ENCODE data around the gene MYO1F.

The MYO1F gene

DNA sequence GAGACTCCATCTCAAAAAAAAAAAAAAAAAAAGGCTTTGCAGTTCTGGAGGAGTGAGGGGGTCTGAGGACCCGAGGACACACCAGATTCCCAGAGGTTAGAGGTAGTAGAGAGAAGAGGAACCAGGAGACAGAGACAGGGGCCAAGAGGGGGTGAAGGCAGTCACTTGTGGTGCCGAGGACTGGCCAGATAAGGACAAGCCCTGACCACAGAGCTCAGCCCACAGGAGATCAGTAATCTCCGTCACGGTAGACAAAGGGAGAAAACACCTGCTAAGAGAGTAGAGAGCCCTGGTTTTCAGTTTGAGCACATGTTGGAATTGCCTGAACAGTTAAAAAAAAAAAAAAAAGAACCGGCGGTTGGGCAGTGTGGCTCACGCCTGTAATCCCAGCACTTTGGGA, 73.1 kb downstream of the MYO1F start:
- Histone ChIP-seq H2AK5ac (ENCODE audit: low read length, severe bottlenecking) (no peak overlapping the region), H4K91ac (ENCODE audit: low read length) (no peak overlapping the region), H3K27me3 (ENCODE audit: control insufficient read depth in 1 of 2, insufficient read depth in 1 of 2, low read length in 2 of 2) (peaks cover 0 to 4% of the 10 kb centered on the region in 2 experiments), H3K23ac (ENCODE audit: low read length in 2 of 2) (no peak overlapping the region), H2BK5ac (ENCODE audit: low read depth, low read length, poor library complexity, severe bottlenecking) (no peak overlapping the region), H3K14ac (ENCODE audit: low read length in 2 of 2) (no peak overlapping the region), H3K4me3 (ENCODE audit: insufficient read depth in 1 of 2, low read depth in 1 of 2, low read length in 2 of 2) (no peak overlapping the region), H4K8ac (ENCODE audit: low read length) (no peak overlapping the region), H2BK15ac (ENCODE audit: low read depth, poor library complexity, severe bottlenecking) (no peak overlapping the region), H3K79me1 (replicated peaks; ENCODE audit: low read length, poor library complexity, severe bottlenecking) (no peaks in the 10 kb centered on the region), H3K4me1 (ENCODE audit: control insufficient read depth, insufficient read depth, low read depth, low read length) (peaks cover 20% of the 10 kb centered on the region), H3K4me2 (ENCODE audit: low read length, poor library complexity, severe bottlenecking) (no peak overlapping the region), H3K27ac (ENCODE audit: low read length, poor library complexity, severe bottlenecking) (no peak overlapping the region), H3K36me3 (ENCODE audit: control insufficient read depth in 1 of 2, insufficient read depth in 2 of 2, low read depth in 1 of 2, low read length in 2 of 2) (peaks cover 0 to 7% of the 10 kb centered on the region in 2 experiments), H2AFZ (ENCODE audit: low read depth, low read length) (no peak overlapping the region), H3K9me3 (ENCODE audit: control insufficient read depth, low read length) (no peaks in the 10 kb centered on the region), H2BK120ac (ENCODE audit: low read depth, low read length) (no peak overlapping the region), H3K9ac (ENCODE audit: low read length) (no peak overlapping the region), H2BK12ac (ENCODE audit: low read length in 2 of 2) (no peak overlapping the region), H3K4ac (ENCODE audit: low read depth in 1 of 2, low read length in 2 of 2) (no peak overlapping the region), H3K18ac (ENCODE audit: low read depth in 1 of 2, low read length in 2 of 2) (no peak overlapping the region)
- 92% methylated on average over 7 of the region's 7 CpGs for WGBS
- DNase-seq: no peak

DNA sequence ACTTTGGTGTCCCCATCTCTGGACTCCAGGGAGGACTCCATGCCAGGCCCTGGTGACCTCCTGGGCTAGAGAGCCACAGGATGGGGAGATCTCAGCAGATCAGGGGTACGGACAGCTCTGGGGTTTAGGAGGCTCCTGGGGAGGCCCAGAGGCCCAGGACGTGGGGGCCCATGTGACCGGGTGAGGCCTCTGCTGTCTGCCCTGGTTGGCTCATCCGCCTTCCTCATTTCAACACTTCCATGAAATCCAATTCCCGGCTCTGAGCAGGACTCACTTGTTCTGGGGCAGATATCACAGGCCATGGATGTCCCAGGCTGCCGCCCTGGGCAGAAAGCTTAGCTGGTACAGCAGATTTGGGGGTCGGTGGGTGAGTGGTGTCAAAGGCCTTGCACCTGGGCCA, 73.7 kb downstream of the MYO1F start:
- Histone ChIP-seq H4K91ac (ENCODE audit: low read length) (no peak overlapping the region), H2AFZ (ENCODE audit: low read depth, low read length) (no peak overlapping the region), H4K8ac (ENCODE audit: low read length) (no peak overlapping the region), H3K36me3 (ENCODE audit: control insufficient read depth in 1 of 2, insufficient read depth in 2 of 2, low read depth in 1 of 2, low read length in 2 of 2) (peaks cover 0 to 3% of the 10 kb centered on the region in 2 experiments), H3K4me3 (ENCODE audit: insufficient read depth in 1 of 2, low read depth in 1 of 2, low read length in 2 of 2) (no peak overlapping the region), H2BK5ac (ENCODE audit: low read depth, low read length, poor library complexity, severe bottlenecking) (no peak overlapping the region), H3K4me1 (ENCODE audit: control insufficient read depth, insufficient read depth, low read depth, low read length) (peaks cover 20% of the 10 kb centered on the region), H3K27me3 (ENCODE audit: control insufficient read depth in 1 of 2, insufficient read depth in 1 of 2, low read length in 2 of 2) (peaks cover 0 to 4% of the 10 kb centered on the region in 2 experiments), H2BK12ac (ENCODE audit: low read length in 2 of 2) (no peak overlapping the region), H3K27ac (ENCODE audit: low read length, poor library complexity, severe bottlenecking) (no peak overlapping the region), H3K4me2 (ENCODE audit: low read length, poor library complexity, severe bottlenecking) (no peak overlapping the region), H3K23ac (ENCODE audit: low read length in 2 of 2) (no peak overlapping the region), H3K9me3 (ENCODE audit: control insufficient read depth, low read length) (no peaks in the 10 kb centered on the region), H3K14ac (ENCODE audit: low read length in 2 of 2) (no peak overlapping the region), H3K9ac (ENCODE audit: low read length) (no peak overlapping the region), H3K18ac (ENCODE audit: low read depth in 1 of 2, low read length in 2 of 2) (no peak overlapping the region), H3K4ac (ENCODE audit: low read depth in 1 of 2, low read length in 2 of 2) (no peak overlapping the region), H2BK120ac (ENCODE audit: low read depth, low read length) (no peak overlapping the region), H2AK5ac (ENCODE audit: low read length, severe bottlenecking) (no peak overlapping the region), H3K79me1 (replicated peaks; ENCODE audit: low read length, poor library complexity, severe bottlenecking) (no peaks in the 10 kb centered on the region), H2BK15ac (ENCODE audit: low read depth, poor library complexity, severe bottlenecking) (no peak overlapping the region)
- no peak for DNase-seq
- WGBS: 98% methylated on average over 7 of the region's 7 CpGs

DNA sequence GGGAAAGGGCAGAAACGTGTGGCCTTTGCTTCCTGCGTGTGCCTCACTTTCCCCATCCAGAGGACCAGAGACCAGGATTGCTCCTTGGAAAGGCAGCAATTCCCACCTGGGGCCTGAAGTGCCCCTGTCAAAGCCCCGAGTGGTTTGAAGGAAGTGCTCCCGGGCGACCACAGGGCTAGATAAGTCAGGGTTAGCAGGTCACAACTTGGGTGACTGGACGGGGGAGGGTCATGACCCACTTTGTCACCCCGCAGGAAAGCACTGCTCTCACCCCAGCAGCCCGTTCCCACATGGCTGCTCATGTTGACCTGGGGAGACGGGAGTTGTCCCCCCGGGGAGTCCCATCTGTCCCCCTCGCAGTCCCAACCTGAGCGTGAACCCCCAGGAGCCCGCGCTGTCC, 75.3 kb downstream of the MYO1F start:
- Histone ChIP-seq H2BK15ac (ENCODE audit: low read depth, poor library complexity, severe bottlenecking) (no peak overlapping the region), H2AFZ (ENCODE audit: low read depth, low read length) (no peak overlapping the region), H3K9me3 (ENCODE audit: control insufficient read depth, low read length) (no peaks in the 10 kb centered on the region), H4K8ac (ENCODE audit: low read length) (no peak overlapping the region), H3K4ac (ENCODE audit: low read depth in 1 of 2, low read length in 2 of 2) (no peak overlapping the region), H3K79me1 (replicated peaks; ENCODE audit: low read length, poor library complexity, severe bottlenecking) (no peaks in the 10 kb centered on the region), H3K4me1 (ENCODE audit: control insufficient read depth, insufficient read depth, low read depth, low read length) (peaks cover 20% of the 10 kb centered on the region), H3K36me3 (ENCODE audit: control insufficient read depth in 1 of 2, insufficient read depth in 2 of 2, low read depth in 1 of 2, low read length in 2 of 2) (no peaks in the 10 kb centered on the region), H3K9ac (ENCODE audit: low read length) (no peak overlapping the region), H3K4me3 (ENCODE audit: insufficient read depth in 1 of 2, low read depth in 1 of 2, low read length in 2 of 2) (no peak overlapping the region), H4K91ac (ENCODE audit: low read length) (no peak overlapping the region), H3K14ac (ENCODE audit: low read length in 2 of 2) (no peak overlapping the region), H3K18ac (ENCODE audit: low read depth in 1 of 2, low read length in 2 of 2) (no peak overlapping the region), H2AK5ac (ENCODE audit: low read length, severe bottlenecking) (no peak overlapping the region), H2BK5ac (ENCODE audit: low read depth, low read length, poor library complexity, severe bottlenecking) (no peak overlapping the region), H3K27ac (ENCODE audit: low read length, poor library complexity, severe bottlenecking) (no peak overlapping the region), H2BK120ac (ENCODE audit: low read depth, low read length) (no peak overlapping the region), H3K27me3 (ENCODE audit: control insufficient read depth in 1 of 2, insufficient read depth in 1 of 2, low read length in 2 of 2) (peaks cover 0 to 4% of the 10 kb centered on the region in 2 experiments), H3K4me2 (ENCODE audit: low read length, poor library complexity, severe bottlenecking) (no peak overlapping the region), H2BK12ac (ENCODE audit: low read length in 2 of 2) (no peak overlapping the region), H3K23ac (ENCODE audit: low read length in 2 of 2) (no peak overlapping the region)
- 80% methylated on average over 14 of the region's 14 CpGs for WGBS
- no peak for DNase-seq

- H3K4me3 ChIP-seq (ENCODE audit: insufficient read depth in 1 of 2, low read depth in 1 of 2, low read length in 2 of 2): no peak overlapping the region
- no peak for DNase-seq
- H4K91ac ChIP-seq (ENCODE audit: low read length): no peak overlapping the region
- H4K8ac ChIP-seq (ENCODE audit: low read length): no peak overlapping the region
- no peaks in the 10 kb centered on the region for H3K36me3 ChIP-seq (ENCODE audit: control insufficient read depth in 1 of 2, insufficient read depth in 2 of 2, low read depth in 1 of 2, low read length in 2 of 2)
- no peak overlapping the region for H2AFZ ChIP-seq (ENCODE audit: low read depth, low read length)
- H3K79me1 ChIP-seq (replicated peaks; ENCODE audit: low read length, poor library complexity, severe bottlenecking): no peaks in the 10 kb centered on the region
- H2AK5ac ChIP-seq (ENCODE audit: low read length, severe bottlenecking): no peak overlapping the region
- H3K4me2 ChIP-seq (ENCODE audit: low read length, poor library complexity, severe bottlenecking): no peak overlapping the region
- H2BK5ac ChIP-seq (ENCODE audit: low read depth, low read length, poor library complexity, severe bottlenecking): no peak overlapping the region
- no peak overlapping the region for H3K23ac ChIP-seq (ENCODE audit: low read length in 2 of 2)
- H2BK120ac ChIP-seq (ENCODE audit: low read depth, low read length): no peak overlapping the region
- peaks cover 0 to 4% of the 10 kb centered on the region in 2 experiments for H3K27me3 ChIP-seq (ENCODE audit: control insufficient read depth in 1 of 2, insufficient read depth in 1 of 2, low read length in 2 of 2)
- no peaks in the 10 kb centered on the region for H3K9me3 ChIP-seq (ENCODE audit: control insufficient read depth, low read length)
- no peak overlapping the region for H2BK12ac ChIP-seq (ENCODE audit: low read length in 2 of 2)
- H3K14ac ChIP-seq (ENCODE audit: low read length in 2 of 2): peak overlapping the region in 1 of 2 experiments; percentile 58
- H3K9ac ChIP-seq (ENCODE audit: low read length): no peak overlapping the region
- no peak overlapping the region for H3K27ac ChIP-seq (ENCODE audit: low read length, poor library complexity, severe bottlenecking)
- no peak overlapping the region for H3K18ac ChIP-seq (ENCODE audit: low read depth in 1 of 2, low read length in 2 of 2)
- peaks cover 20% of the 10 kb centered on the region for H3K4me1 ChIP-seq (ENCODE audit: control insufficient read depth, insufficient read depth, low read depth, low read length)
- no peak overlapping the region for H3K4ac ChIP-seq (ENCODE audit: low read depth in 1 of 2, low read length in 2 of 2)
- H2BK15ac ChIP-seq (ENCODE audit: low read depth, poor library complexity, severe bottlenecking): no peak overlapping the region
- 90% methylated on average over 4 of the region's 6 CpGs for WGBS
These were observed 75.7 kb downstream of the MYO1F start for GRCh38 chr19:8501516-8501915.
